HG03354 (cell line): ENCODE results near the gene CACNA1F.
A peak's percentile ranks its signal among the peaks of the same experiment; 100 is the strongest.

Experiments
- ATAC-seq: cut with Tn5 transposase; IDR thresholded peaks from one replicate; pipeline ENCODE4 v1.9.1; 2021; ENCODE audit warnings: mild to moderate bottlenecking; ENCODE audit not compliant: unreplicated experiment, poor library complexity, severe bottlenecking

The CACNA1F gene

GRCh38 chrX:49231333-49232000 is 1.7 kb downstream of the CACNA1F start:
- ATAC-seq, result no peak

DNA sequence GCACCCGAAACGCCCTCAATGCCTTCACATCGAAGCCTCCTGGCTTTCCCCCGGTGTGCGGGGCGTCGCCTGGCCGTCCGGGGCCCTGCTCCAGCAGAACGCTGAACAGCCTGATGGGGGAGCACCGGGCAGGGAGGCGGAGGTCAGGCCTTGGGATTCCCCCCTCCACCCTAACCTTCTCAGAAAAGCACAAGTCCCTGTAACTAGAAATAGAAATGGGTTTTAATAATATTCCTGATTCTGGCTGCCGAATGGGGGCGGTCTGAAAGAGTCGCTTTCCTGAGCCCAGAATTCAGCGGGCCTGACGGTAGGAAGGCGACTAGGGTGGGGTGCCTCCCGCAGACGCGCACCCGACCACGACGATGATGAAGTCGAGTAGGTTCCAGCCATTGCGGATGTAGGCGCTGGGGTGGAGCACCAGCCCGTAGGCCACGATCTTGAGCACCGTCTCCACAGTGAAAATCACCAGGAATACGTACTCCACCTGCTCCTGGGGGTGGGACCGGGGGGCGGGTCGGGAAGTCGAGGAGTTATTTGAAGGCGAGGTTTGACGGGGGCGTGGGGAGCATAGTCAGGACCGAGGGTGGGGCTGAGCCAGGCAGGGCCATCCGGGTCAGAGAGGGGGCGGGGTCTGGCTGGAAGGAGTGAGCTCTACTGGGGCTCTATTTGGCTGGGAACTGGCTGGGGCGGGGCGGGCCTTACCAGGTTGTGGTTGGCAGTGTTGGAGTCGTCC is 2.5 kb downstream of the CACNA1F start:
- ATAC-seq, result peak; percentile 59

- no peak for ATAC-seq
Measured at GRCh38 chrX:49228185-49228584, 5.0 kb downstream of the CACNA1F start.

GRCh38 chrX:49227726-49228125 is 5.4 kb downstream of the CACNA1F start:
- no peak for ATAC-seq

GRCh38 chrX:49226946-49227345 is 6.2 kb downstream of the CACNA1F start:
- no peak for ATAC-seq

- ATAC-seq, result no peak
Measured at GRCh38 chrX:49225858-49226257, 7.3 kb downstream of the CACNA1F start.

GRCh38 chrX:49221868-49222267 is 11.3 kb downstream of the CACNA1F start:
- no peak for ATAC-seq

DNA sequence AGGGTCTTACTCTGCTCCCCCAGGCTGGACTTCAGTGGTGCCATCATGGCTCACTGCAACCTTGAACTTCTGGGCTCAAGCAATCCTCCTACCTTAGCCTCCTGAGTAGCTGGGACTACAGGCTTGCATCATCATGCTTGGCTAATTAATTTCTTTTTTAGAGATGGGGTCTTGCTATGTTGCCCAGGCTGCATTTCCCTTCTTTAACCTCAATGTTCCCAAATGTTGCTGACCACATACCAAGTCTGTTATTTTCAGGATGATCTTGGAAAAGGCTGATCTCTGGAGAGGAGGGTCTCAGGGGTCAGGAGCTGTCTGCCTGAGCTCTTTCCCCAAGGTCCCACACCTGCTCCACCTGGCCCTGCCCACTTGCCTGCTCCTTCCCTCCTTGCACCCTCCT is 13.0 kb downstream of the CACNA1F start:
- no peak for ATAC-seq

DNA sequence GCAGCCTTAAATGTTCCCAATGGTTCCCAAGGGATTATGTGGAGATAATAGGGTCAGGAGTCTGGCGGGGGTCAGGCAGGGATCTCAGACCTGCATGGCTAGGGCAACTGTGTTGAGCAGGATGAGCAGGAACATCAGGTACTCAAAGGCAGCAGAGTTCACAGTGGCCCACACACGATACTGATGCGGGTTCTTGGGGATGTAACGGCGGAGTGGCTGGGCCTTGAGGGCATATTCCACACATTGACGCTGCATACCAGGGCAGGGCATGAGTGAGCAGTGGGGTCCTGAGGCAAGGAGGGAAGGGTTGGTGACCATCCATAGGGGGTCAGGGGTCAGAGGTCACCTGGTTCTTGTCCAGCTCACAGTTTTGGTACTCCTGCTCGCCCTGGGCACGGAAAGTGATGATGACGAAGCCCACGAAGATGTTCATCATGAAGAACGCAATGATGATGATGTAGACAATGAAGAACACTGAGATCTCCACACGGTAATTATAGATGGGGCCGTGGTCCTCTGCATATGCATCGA is 18.1 kb downstream of the CACNA1F start:
- ATAC-seq, result no peak

GRCh38 chrX:49214416-49214815 is 18.7 kb downstream of the CACNA1F start:
- no peak for ATAC-seq

DNA sequence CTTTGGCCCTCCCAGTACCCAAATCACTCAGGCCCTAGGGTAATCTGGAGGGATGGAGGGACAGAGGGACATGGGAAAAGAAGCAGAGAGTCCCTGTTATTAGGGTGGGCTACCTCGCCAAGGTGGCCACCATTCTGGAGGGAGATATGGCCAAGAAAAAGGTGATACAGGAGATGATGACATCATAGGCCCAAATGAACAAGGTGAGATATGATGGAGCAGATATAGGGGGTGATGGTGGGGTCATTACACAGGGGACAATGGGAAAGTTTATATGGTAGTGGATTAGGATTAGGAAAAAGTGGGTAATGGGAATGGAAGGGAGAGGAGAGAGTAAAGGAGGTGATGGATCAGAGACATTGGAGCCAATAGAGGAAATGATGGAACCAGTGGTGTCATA is 20.3 kb downstream of the CACNA1F start:
- no peak for ATAC-seq

DNA sequence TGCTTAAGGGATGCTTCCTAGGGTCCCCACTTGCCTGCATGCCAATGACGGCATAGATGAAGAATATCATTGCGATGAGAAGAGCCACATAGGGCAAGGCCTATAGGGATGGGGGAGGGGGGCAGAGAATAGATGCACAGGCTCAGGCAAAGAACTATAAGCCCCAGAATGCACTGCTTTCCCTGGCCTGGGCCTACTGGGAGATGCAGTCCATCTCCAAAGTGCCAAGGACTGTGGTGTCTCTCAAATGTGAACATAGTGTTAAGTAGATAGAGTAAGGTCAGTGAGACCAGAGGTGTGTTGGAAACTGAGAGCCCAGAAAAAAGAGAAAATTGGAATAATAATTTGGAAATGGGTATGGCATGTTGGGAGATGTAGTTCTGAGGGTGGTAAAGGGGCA is 20.9 kb downstream of the CACNA1F start:
- ATAC-seq, result no peak

- no peak for ATAC-seq
Measured at GRCh38 chrX:49211074-49211473, 22.1 kb downstream of the CACNA1F start.

DNA sequence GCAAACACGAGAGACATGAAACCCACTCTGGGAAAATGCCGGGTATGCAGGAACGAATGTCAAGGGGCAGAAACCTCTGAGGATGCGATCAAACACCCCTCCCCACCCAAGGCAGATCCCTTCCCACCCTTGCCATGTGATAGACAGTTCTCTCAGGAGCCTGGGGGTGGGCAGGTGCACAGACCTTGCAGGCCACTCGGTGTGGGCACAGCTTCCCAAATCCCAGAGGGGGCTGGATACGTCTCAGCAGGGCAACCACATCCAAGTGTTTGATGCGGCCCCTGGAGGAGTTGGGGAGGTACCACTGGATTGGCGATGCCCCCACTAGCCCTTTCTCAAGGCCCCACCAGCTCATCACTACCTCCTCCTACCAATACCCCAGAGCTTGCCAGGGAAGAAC is 22.7 kb downstream of the CACNA1F start:
- ATAC-seq, result no peak

GRCh38 chrX:49209434-49210251 is 23.5 kb downstream of the CACNA1F start:
- no peak for ATAC-seq

DNA sequence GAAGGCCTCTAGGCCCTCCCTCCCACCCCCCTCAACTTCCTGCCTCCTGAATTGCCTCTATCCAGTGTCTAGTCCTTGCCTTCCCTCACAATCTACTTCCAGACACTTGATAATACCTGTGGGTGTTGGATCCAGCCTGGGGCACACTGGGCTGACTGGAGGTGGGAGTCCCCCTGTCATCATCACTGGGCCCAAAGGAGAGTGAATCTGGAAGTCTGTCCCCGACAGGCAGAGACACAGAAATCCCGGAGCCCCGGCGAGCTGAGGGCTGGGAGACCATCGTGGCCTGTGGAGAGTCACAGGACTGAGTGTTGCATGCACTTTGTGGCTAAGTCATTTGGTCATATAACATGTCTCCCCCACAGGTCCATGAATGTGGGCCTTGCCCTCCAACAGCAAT is 24.7 kb downstream of the CACNA1F start:
- no peak for ATAC-seq

GRCh38 chrX:49206543-49206942 is 26.6 kb downstream of the CACNA1F start:
- no peak for ATAC-seq

DNA sequence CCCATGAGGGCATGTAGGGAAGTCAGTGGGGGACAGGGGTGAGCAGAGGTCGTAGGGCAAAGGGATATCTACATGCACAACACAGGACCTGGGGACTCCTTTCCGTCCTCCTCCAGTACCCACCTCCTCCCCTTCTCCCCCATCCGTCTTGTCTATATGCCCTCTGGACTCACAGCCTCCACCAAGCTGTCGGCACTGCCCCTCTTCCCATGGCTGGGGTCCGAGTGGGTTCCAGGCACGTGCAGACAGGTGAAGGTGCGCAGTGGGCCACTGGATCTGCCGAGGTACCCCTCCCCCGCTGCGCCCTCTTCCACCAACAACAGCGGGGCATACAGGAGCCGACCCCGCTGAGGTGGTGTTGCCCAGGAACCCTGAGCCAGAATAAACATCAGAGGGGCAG is 27.7 kb downstream of the CACNA1F start:
- no peak for ATAC-seq

DNA sequence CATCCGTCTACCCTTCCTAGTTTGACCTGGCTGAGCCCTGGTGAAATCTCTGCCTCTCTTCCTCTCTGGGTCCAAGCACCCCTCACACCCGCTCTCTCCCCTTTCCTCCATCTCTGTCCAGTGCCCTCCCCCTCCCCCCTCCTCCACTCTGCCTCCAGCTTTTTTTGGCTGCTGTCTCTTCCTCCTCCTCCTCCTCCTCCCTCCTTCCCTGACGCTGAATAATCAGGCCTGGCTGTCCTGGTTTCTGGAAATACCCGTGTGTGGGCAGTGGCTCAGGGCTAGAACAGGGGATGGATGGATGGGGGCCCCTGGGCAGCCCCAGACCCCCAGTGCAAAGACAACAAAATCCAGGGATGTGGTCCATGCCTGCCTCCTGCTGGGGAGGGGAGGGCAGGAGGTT is 28.4 kb downstream of the CACNA1F start:
- ATAC-seq, result no peak

- no peak for ATAC-seq
Measured at GRCh38 chrX:49204017-49204416, 29.1 kb downstream of the CACNA1F start.
